Lower lobe of right lung (tissue), 2 donors: ENCODE measurements around the gene EDIL3. TPM values are rescaled to one million over a fixed set of nuclear protein-coding genes. Genes with fewer than 3 reads are reported as not detected.

Source experiments
- ATAC-seq, 2 donors: fragments of 200-7000 bp; cut with Tn5 transposase; one replicate each; pipeline ENCODE4 v1.9.1; 2020 to 2022; ENCODE audit warnings: mild to moderate bottlenecking in 2 of 2, moderate library complexity in 2 of 2
- DNase-seq: peaks from one replicate; pipeline ENCODE4 v3.0.0-alpha.2; 2020
- H3K27ac ChIP-seq: fragments of 200-600 bp; one replicate; pipeline ENCODE4 v1.8.0; 2022
- H3K27me3 ChIP-seq: fragments of 200-600 bp; one replicate; pipeline ENCODE4 v1.8.0; 2022; ENCODE audit warnings: low read depth
- H3K36me3 ChIP-seq: fragments of 200-600 bp; one replicate; pipeline ENCODE4 v1.8.0; 2022; ENCODE audit warnings: mild to moderate bottlenecking
- H3K4me1 ChIP-seq: fragments of 200-600 bp; one replicate; pipeline ENCODE4 v1.8.0; 2022
- H3K4me3 ChIP-seq: fragments of 200-600 bp; one replicate; pipeline ENCODE4 v1.8.0; 2022; ENCODE audit warnings: mild to moderate bottlenecking
- H3K9me3 ChIP-seq: fragments of 200-600 bp; one replicate; pipeline ENCODE4 v1.8.0; 2022
- intact Hi-C: fragments of 100-400 bp; cut with DNase I; formaldehyde crosslinking; loops from one replicate; pipeline ENCODE4 v1.11.0; 2022
- total RNA-seq: library from RNA; stranded (reverse); fragmentation: NEBNext Ultra II Directional; extraction: Animal tissue kit (Norgen Biotek cat#: 25700); gene quantifications from one replicate; pipeline ENCODE4 v1.2.1, GENCODE V29; 2021
- TF ChIP-seq, protein P1 (sequence below): fragments of 200-600 bp; IDR thresholded peaks from one replicate; pipeline ENCODE4 v1.8.0; 2022; ENCODE audit warnings: antibody characterized with exemption, mild to moderate bottlenecking
- donor health status: DM: no; HTN: yes; CAD: no; lungs with severe emphysema.

EDIL3 gene
- total RNA-seq, 1 donor from 2014 or later = 17.0 TPM

DNA sequence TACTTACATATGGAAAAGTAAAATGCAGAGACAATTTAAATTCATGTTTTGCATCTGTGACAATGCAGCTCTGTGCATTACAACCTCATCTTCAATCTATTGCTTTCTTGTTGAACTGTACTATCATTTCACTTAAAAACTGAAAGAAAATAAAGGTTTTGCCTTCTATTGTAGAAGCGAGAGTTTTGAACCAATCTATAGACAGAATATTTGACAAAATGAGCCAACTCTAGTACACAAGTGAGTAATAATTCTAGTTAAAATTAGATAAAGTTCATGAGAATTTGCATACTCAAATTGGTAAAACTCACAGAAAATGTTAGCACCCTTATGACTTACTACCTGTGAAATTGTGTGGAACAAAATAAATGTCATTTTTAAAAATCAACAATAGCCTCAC lies 123.7 kb downstream of the EDIL3 start:
- ATAC-seq = no peak
- Histone ChIP-seq H3K9me3 (no peaks in the 10 kb centered on the region), H3K36me3 (no peaks in the 10 kb centered on the region)

DNA sequence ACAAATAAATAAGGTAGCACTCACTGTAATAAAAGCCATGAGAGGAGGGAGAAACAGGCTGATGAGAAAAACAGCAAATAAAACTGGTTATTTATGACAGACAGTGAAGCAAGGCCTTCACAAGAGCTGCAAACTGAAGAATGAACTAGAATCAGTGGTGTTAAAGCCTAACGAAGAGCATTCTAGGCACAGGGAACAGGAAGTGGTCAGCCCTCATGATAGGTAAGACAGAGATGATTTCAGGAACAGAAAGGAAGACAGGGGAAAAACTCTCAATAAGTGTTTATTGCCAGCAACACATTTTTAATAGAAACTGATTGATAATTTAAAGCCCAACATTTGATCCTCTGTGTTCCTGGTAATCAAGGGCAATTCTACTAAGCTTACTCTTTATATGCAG lies 124.5 kb downstream of the EDIL3 start:
- no peak overlapping the region for H3K27ac ChIP-seq
- no peaks in the 10 kb centered on the region for H3K36me3 ChIP-seq
- no peak overlapping the region for H3K4me3 ChIP-seq
- no peak for ATAC-seq
- TF ChIP-seq, protein P1, sequence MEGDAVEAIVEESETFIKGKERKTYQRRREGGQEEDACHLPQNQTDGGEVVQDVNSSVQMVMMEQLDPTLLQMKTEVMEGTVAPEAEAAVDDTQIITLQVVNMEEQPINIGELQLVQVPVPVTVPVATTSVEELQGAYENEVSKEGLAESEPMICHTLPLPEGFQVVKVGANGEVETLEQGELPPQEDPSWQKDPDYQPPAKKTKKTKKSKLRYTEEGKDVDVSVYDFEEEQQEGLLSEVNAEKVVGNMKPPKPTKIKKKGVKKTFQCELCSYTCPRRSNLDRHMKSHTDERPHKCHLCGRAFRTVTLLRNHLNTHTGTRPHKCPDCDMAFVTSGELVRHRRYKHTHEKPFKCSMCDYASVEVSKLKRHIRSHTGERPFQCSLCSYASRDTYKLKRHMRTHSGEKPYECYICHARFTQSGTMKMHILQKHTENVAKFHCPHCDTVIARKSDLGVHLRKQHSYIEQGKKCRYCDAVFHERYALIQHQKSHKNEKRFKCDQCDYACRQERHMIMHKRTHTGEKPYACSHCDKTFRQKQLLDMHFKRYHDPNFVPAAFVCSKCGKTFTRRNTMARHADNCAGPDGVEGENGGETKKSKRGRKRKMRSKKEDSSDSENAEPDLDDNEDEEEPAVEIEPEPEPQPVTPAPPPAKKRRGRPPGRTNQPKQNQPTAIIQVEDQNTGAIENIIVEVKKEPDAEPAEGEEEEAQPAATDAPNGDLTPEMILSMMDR = no peak
- DNase-seq = no peak
- no peaks in the 10 kb centered on the region for H3K4me1 ChIP-seq
- no peaks in the 10 kb centered on the region for H3K27me3 ChIP-seq
- intact Hi-C loops = no loop called here
- no peaks in the 10 kb centered on the region for H3K9me3 ChIP-seq

More for the DNA sequence above, 123.7 kb downstream of the EDIL3 start:
- no peak for DNase-seq
- Histone ChIP-seq H3K27me3 (no peaks in the 10 kb centered on the region), H3K4me1 (no peaks in the 10 kb centered on the region), H3K4me3 (no peak overlapping the region), H3K27ac (no peak overlapping the region)
- intact Hi-C loops = no loop called here
- TF ChIP-seq, protein P1 = no peak

DNA sequence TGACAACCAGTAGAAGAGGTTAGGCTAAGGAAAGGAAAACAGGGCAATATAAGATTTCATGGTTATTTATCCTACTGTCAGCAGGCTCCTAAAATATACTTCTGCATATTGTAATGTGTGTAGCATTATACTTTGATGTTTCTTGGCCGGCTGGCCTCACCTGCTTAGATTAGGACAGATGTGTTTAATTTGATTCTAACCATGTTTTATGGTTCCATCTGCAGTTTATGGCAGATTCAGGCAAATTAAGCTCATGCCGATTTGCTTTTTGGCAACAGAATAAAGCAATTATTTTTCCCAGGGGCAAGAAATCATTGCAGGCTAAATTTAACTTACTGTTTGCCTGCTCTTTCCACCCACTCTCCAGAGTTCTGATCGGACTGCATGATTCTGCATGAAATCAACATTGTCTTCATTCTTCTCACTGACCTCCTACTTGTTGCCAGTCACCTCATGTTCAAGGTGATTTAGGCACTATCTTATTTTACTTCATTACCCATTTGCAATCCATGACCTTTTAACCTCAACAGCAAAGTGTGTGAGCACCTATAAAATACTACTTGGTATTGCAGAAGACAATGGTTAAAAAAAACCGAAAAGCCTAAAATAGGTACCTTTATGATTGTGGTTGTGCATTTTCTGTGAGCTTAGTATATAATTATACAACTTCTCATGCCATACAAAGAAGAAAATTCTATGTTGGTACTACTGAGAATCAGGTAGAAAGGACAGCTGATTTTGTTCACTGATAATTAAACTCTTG lies 125.2 kb downstream of the EDIL3 start:
- Histone ChIP-seq H3K27ac (no peak overlapping the region), H3K4me3 (no peak overlapping the region), H3K9me3 (no peaks in the 10 kb centered on the region), H3K4me1 (no peaks in the 10 kb centered on the region), H3K27me3 (no peaks in the 10 kb centered on the region), H3K36me3 (no peaks in the 10 kb centered on the region)
- TF ChIP-seq, protein P1 = no peak
- DNase-seq (no peak), ATAC-seq (no peak)
- intact Hi-C loops = no loop called here

DNA sequence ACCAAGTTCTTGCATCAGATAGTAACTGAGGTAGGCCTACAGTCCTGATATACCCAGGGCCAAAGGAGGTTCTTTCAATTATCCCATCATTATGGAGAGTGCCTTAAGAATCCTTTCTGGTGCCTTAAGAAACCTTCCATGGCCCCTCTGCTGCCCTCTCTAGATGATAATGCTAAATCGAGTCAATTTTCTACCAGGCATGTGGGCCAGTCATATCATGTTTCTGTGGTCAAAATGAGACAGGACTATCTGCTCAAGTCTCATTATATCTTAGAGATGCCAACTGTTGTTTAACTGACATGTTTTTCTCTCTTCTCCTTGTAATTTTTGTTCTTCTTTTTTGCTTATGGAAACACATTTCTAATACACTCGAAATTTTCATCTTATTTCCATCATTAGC lies 127.6 kb downstream of the EDIL3 start:
- Histone ChIP-seq H3K9me3 (no peaks in the 10 kb centered on the region), H3K4me1 (no peaks in the 10 kb centered on the region), H3K36me3 (no peaks in the 10 kb centered on the region), H3K27ac (no peak overlapping the region), H3K4me3 (no peak overlapping the region), H3K27me3 (no peaks in the 10 kb centered on the region)
- intact Hi-C loops = no loop called here
- ATAC-seq = no peak
- no peak for DNase-seq
- TF ChIP-seq, protein P1 = no peak

DNA sequence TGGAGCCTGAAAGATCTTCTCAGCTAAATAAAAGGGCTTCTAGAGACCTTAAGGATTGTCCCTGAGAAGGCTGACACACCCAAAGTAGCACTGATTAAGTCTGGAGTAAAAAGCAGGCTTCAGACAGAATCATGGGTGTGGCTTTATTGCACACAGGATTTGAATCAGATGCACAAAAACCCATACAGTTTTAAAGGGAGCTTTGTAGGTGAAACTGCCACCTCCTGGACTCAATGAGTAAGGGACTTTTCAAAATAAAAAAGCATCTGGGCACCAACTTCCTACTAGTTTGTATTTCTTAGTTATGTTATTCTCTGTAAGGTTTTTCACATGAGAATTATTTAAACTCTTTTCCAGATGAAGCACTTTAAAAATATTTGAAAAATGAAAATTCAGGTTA lies 129.4 kb downstream of the EDIL3 start:
- TF ChIP-seq, protein P1 = no peak
- H3K4me1 ChIP-seq = no peaks in the 10 kb centered on the region
- no peaks in the 10 kb centered on the region for H3K9me3 ChIP-seq
- H3K27me3 ChIP-seq = no peaks in the 10 kb centered on the region
- H3K27ac ChIP-seq = no peak overlapping the region
- no peaks in the 10 kb centered on the region for H3K36me3 ChIP-seq
- intact Hi-C loops = no loop called here
- no peak overlapping the region for H3K4me3 ChIP-seq
- DNase-seq = no peak
- ATAC-seq = no peak
